ENCODE measurements around the gene HSPA12A. TPM values are rescaled to one million over a fixed set of nuclear protein-coding genes. Genes with fewer than 3 reads are reported as not detected.

HSPA12A gene
- total and polyA plus RNA-seq, 2 of the 13 experiments (the other 11 are each of a cell fraction or from before 2014, with no cell fraction given): 6.4 to 13.6 TPM

DNA sequence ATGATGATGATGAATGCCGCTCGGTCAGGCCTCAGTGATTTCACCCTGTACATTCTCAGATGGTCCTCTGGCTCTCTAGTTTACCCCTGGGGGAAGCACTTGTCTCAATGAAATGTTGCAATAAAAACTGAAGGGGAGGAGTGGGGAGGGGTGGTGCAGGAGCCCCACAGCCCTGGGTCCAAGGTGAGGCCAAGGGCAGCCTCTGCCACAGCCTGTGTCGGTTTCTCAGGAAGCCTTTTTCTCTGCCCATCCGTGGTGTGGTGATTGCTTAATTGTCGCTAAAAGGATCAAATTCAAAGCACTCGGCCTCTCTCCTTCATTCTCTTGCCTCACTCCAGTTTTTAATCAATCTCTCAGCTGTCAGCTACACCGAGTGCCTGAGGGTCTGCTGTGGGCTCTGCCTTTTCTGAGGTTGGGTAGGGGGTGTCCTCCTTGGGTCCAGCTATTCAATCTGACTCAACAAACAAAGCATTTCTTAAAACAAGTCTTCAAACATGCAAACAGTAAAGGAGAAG is 39.1 kb upstream of the HSPA12A start:
- H3K4me3 ChIP-seq (replicated peaks in 1 of 3; ENCODE audit: insufficient read depth in 1 of 3, low read depth in 2 of 3, low read length in 3 of 3): no peak overlapping the region
- no peaks in the 10 kb centered on the region for H3K36me3 ChIP-seq (replicated peaks in 1 of 2; ENCODE audit: control insufficient read depth in 1 of 2, insufficient read depth in 2 of 2, low read length in 2 of 2)
- no TSS peak for BruUV-seq (replicated peaks)
- POLR2A ChIA-PET: no interaction called here
- intact Hi-C loops (cut with micrococcal nuclease; ENCODE audit: unreplicated experiment): no loop called here
- H3K4me1 ChIP-seq (ENCODE audit: insufficient read depth, low read length): peaks cover 8% of the 10 kb centered on the region; the same call in 1 of the 2 replicates
- no peaks in the 10 kb centered on the region for H4K20me1 ChIP-seq (ENCODE audit: insufficient read depth, low read length)
- CTCF ChIA-PET (ENCODE audit: low intra/inter-chr PET ratio, low total read pairs): no interaction called here
- H3K27me3 ChIP-seq (ENCODE audit: control insufficient read depth in 1 of 2, insufficient read depth in 2 of 2, low read length in 2 of 2): peaks cover 3 to 15% of the 10 kb centered on the region in 2 experiments; a peak in 4 of 5 replicates
- FAIRE-seq: no peak
- no peak for TF ChIP-seq KLF16 (CRISPR knock-in tag; IDR thresholded peaks at IDR 0.05)
- no peak for TF ChIP-seq RARG (CRISPR knock-in tag; IDR thresholded peaks at IDR 0.05; ENCODE audit: low read depth)
- no peak for TF ChIP-seq ZNF839 (CRISPR knock-in tag; IDR thresholded peaks at IDR 0.05; ENCODE audit: borderline replicate concordance)
- TF ChIP-seq, protein P1, sequence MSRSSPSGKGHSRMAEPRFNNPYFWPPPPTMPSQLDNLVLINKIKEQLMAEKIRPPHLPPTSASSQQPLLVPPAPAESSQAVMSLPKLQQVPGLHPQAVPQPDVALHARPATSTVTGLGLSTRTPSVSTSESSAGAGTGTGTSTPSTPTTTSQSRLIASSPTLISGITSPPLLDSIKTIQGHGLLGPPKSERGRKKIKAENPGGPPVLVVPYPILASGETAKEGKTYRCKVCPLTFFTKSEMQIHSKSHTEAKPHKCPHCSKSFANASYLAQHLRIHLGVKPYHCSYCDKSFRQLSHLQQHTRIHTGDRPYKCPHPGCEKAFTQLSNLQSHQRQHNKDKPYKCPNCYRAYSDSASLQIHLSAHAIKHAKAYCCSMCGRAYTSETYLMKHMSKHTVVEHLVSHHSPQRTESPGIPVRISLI (CRISPR knock-in tag; IDR thresholded peaks at IDR 0.05; ENCODE audit: borderline replicate concordance): no peak
- TF ChIP-seq ZNF225 (CRISPR knock-in tag; IDR thresholded peaks at IDR 0.05): no peak
- H3K79me2 ChIP-seq (ENCODE audit: insufficient read depth, low read length): no peaks in the 10 kb centered on the region
- no peak overlapping the region for H3K9ac ChIP-seq (ENCODE audit: insufficient read depth, low read depth, low read length)
- no peak overlapping the region for H2AFZ ChIP-seq (ENCODE audit: low read length)
- H3K4me2 ChIP-seq (ENCODE audit: low read depth, low read length): no peak overlapping the region
- DNase-seq (ENCODE audit: low spot score): no peak
- 37% methylated on average over 7 of the region's 7 CpGs for WGBS (ENCODE audit: low lambda C conversion rate)
- in situ Hi-C loops (cut with HindIII; ENCODE audit: extremely low pct_ligation_motif_present, low pct_unique_long_range_greater_than_20kb): loop anchor here (5.0 kb wide), 1 partner anchor 94 kb away; no protein-coding TSS in a partner anchor
- no peak overlapping the region for H3K27ac ChIP-seq (ENCODE audit: extremely low read length, insufficient read depth, low read length)
- no peak for ATAC-seq
- H3K9me3 ChIP-seq (ENCODE audit: low read length): no peaks in the 10 kb centered on the region

DNA sequence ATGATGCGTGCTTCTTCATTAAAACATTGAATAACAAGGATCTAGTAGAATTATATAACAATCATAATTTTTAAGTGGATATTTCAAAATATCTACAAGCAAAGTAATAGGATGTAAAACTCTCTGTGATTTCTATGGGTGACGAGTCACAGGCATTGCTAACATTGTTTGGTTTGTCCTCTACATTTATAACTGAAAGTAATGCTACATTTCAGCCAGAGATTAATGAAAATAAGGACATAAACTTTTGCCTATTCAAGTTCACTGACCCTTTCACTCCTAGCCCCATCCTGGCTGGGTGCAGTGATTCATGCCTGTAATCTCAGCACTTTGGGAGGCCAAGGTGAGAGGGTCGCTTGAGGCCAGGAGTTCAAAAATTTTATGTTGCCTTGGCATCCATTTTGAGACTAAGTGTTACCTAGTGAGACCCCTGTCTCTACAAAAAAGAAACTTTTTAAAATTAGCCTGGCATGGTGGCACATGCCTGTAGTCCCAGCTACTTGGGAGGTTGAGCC is 38.4 kb upstream of the HSPA12A start:
- BruUV-seq (replicated peaks): no TSS peak
- 63% methylated on average over 3 of the region's 3 CpGs for WGBS (ENCODE audit: low lambda C conversion rate)
- no peak overlapping the region for H3K9ac ChIP-seq (ENCODE audit: insufficient read depth, low read depth, low read length)
- H3K27ac ChIP-seq (ENCODE audit: extremely low read length, insufficient read depth, low read length): no peak overlapping the region
- H3K27me3 ChIP-seq (ENCODE audit: control insufficient read depth in 1 of 2, insufficient read depth in 2 of 2, low read length in 2 of 2): peaks cover 3 to 17% of the 10 kb centered on the region in 2 experiments; a peak in 4 of 5 replicates
- intact Hi-C loops (cut with micrococcal nuclease; ENCODE audit: unreplicated experiment): no loop called here
- in situ Hi-C loops (cut with HindIII; ENCODE audit: extremely low pct_ligation_motif_present, low pct_unique_long_range_greater_than_20kb): loop anchor here (5.0 kb wide), 1 partner anchor 93 kb away; no protein-coding TSS in a partner anchor
- no peak for FAIRE-seq
- no peak for DNase-seq (ENCODE audit: low spot score)
- ChIA-PET CTCF (ENCODE audit: low intra/inter-chr PET ratio, low total read pairs) (no interaction called here), POLR2A (no interaction called here)
- H3K79me2 ChIP-seq (ENCODE audit: insufficient read depth, low read length): no peaks in the 10 kb centered on the region
- H3K4me3 ChIP-seq (replicated peaks in 1 of 3; ENCODE audit: insufficient read depth in 1 of 3, low read depth in 2 of 3, low read length in 3 of 3): no peak overlapping the region
- TF ChIP-seq RXRB (CRISPR knock-in tag; IDR thresholded peaks at IDR 0.05; ENCODE audit: borderline replicate concordance): no peak
- no peaks in the 10 kb centered on the region for H4K20me1 ChIP-seq (ENCODE audit: insufficient read depth, low read length)
- no peak overlapping the region for H2AFZ ChIP-seq (ENCODE audit: low read length)
- peaks cover 8% of the 10 kb centered on the region; the same call in 1 of the 2 replicates for H3K4me1 ChIP-seq (ENCODE audit: insufficient read depth, low read length)
- no peaks in the 10 kb centered on the region for H3K9me3 ChIP-seq (ENCODE audit: low read length)
- ATAC-seq: no peak
- no peaks in the 10 kb centered on the region for H3K36me3 ChIP-seq (replicated peaks in 1 of 2; ENCODE audit: control insufficient read depth in 1 of 2, insufficient read depth in 2 of 2, low read length in 2 of 2)
- no peak overlapping the region for H3K4me2 ChIP-seq (ENCODE audit: low read depth, low read length)
